K562 (cell line): ENCODE results near the gene GGTLC1. TPM values are rescaled to one million over a fixed set of nuclear protein-coding genes. Genes with fewer than 3 reads are reported as not detected.

Experiments
- ATAC-seq: fragments of 200-7000 bp; cut with Tn5 transposase; 3 replicates; pipeline ENCODE4 v1.9.1; 2020; ENCODE audit warnings: moderate library complexity
- BruUV-seq: library from RNA; stranded (reverse); fragments of 400-500 nt; replicated peaks from 2 replicates; lab custom pipeline; 2021; lab: Mats Ljungman, UMichigan
- CTCF ChIA-PET: fragments of 300-600 bp; formaldehyde crosslinking; extraction: SDS; loops from one replicate; lab custom pipeline; 2021; ENCODE audit warnings: low intra/inter-chr PET ratio; lab: Yijun Ruan, JAX
- POLR2A ChIA-PET: fragments of 300-600, 350-650 bp; sonication (Branson Sonifier 250); formaldehyde crosslinking; extraction: SDS; loops from one replicate; lab custom pipeline; 2021; ENCODE audit warnings: antibody characterized with exemption, inconsistent platforms; lab: Yijun Ruan, JAX
- DNase-seq, 4 experiments: peaks; one replicate each; pipeline versions ENCODE4 v3.0.0 to v3.0.0-alpha.2; 2011 to 2018; ENCODE audit warnings: low spot score in 3 of 4, mixed read lengths in 3 of 4; ENCODE audit errors: extremely low read depth in 1 of 4
- FAIRE-seq: peaks from 2 replicates; lab custom pipeline; 2011; peaks lifted over from hg19 to GRCh38; lab: Jason Lieb, UNC
- H2AFZ ChIP-seq: 2 replicates; pipeline ENCODE4 v1.6.0; 2011; ENCODE audit warnings: low read depth, low read length, control low read depth, inconsistent platforms
- H3K27ac ChIP-seq: fragments of 200-600 bp; 3 replicates; pipeline ENCODE4 v1.8.0; 2011; ENCODE audit warnings: low read depth, mild to moderate bottlenecking, control low read depth, inconsistent platforms, low read length, moderate library complexity, mixed read lengths; ENCODE audit errors: extremely low read depth
- H3K27me3 ChIP-seq, 2 experiments: fragments of 300-600 bp in 1 of 2; 2 replicates in 1 of 2; 3 replicates in 1 of 2; pipeline versions ENCODE4 v1.6.0 to v1.8.0; 2011; ENCODE audit warnings: inconsistent platforms in 2 of 2, low read length in 2 of 2, mild to moderate bottlenecking in 1 of 2, mixed read lengths in 1 of 2, moderate library complexity in 1 of 2; ENCODE audit not compliant: control insufficient read depth in 2 of 2, insufficient read depth in 2 of 2
- H3K36me3 ChIP-seq: fragments of 300-600 bp; 3 replicates; pipeline ENCODE4 v1.8.0; 2011; ENCODE audit warnings: mild to moderate bottlenecking, low read length, inconsistent platforms; ENCODE audit not compliant: control insufficient read depth, insufficient read depth
- H3K4me1 ChIP-seq, 2 experiments: fragments of 200-600 bp in 1 of 2; replicated peaks in 1 of 2; 2 replicates in 1 of 2; 3 replicates in 1 of 2; pipeline versions ENCODE4 v1.5.1 to v1.8.0; 2011; ENCODE audit warnings: inconsistent platforms in 2 of 2, low read length in 2 of 2, mild to moderate bottlenecking in 1 of 2, mixed read lengths in 1 of 2, moderate library complexity in 1 of 2; ENCODE audit not compliant: control insufficient read depth in 2 of 2, insufficient read depth in 2 of 2
- H3K4me2 ChIP-seq: 2 replicates; pipeline ENCODE4 v1.6.1; 2011; ENCODE audit warnings: low read length, control low read depth, inconsistent platforms, mixed read lengths; ENCODE audit not compliant: insufficient read depth
- H3K4me3 ChIP-seq: fragments of 200-600 bp; sonication (generic), shearing (Covaris generic); 2 replicates; pipeline ENCODE4 v1.5.1; 2016; ENCODE audit warnings: control low read depth, inconsistent platforms
- H3K79me2 ChIP-seq: fragments of 200-600 bp; 3 replicates; pipeline ENCODE4 v1.8.0; 2011; ENCODE audit warnings: low read length, inconsistent platforms; ENCODE audit not compliant: control insufficient read depth, insufficient read depth
- H3K9ac ChIP-seq, 2 experiments: 2 replicates each; pipeline versions ENCODE4 v1.6.0 to v1.6.1; 2011; ENCODE audit warnings: low read depth in 2 of 2, low read length in 2 of 2, control low read depth in 1 of 2, inconsistent platforms in 1 of 2, mild to moderate bottlenecking in 1 of 2, mixed read lengths in 1 of 2; ENCODE audit not compliant: insufficient read depth in 1 of 2
- H3K9me1 ChIP-seq: one replicate; pipeline ENCODE4 v1.6.0; 2011; ENCODE audit warnings: inconsistent platforms, mild to moderate bottlenecking, low read length, moderate library complexity; ENCODE audit not compliant: control insufficient read depth, insufficient read depth
- H3K9me3 ChIP-seq: replicated peaks from 2 replicates; pipeline ENCODE4 v1.5.1; 2011; ENCODE audit warnings: low read depth, low read length, inconsistent platforms; ENCODE audit not compliant: control insufficient read depth, insufficient read depth
- H4K20me1 ChIP-seq: replicated peaks from 2 replicates; pipeline ENCODE4 v1.6.1; 2011; ENCODE audit warnings: low read length, inconsistent platforms, mixed read lengths; ENCODE audit not compliant: control insufficient read depth, insufficient read depth
- DACH1 ChIP-seq: fragments of 450-650 bp; IDR thresholded peaks from 2 replicates; pipeline ENCODE4 v1.6.1; 2018; ENCODE audit not compliant: partially characterized antibody
- HNRNPL ChIP-seq: fragments of 200-400 bp; formaldehyde crosslinking; IDR thresholded peaks from 2 replicates; pipeline ENCODE4 v1.6.1; 2017; ENCODE audit warnings: low read depth, mild to moderate bottlenecking, low read length
- ZC3H11A ChIP-seq: IDR thresholded peaks from 2 replicates; pipeline ENCODE4 v1.6.1; 2012; ENCODE audit warnings: low read depth, low read length, improper control_type of control experiment
- ZNF146 ChIP-seq: IDR thresholded peaks from one replicate; pipeline ENCODE4 v1.6.1; 2018; ENCODE audit warnings: missing compliant biosample characterization; ENCODE audit not compliant: unreplicated experiment
- WGBS: fragments of 100-300 bp; shearing (Covaris generic); methylation state at CpG from one replicate; pipeline ENCODE4 v1.1.6; 2016; ENCODE audit warnings: low coverage, mixed read lengths; ENCODE audit not compliant: insufficient coverage; ENCODE audit errors: missing lambda C conversion rate; 5-methylcytosine and 5-hydroxymethylcytosine counted together
- in situ Hi-C: fragments of 300-500 bp; cut with MboI; formaldehyde crosslinking; loops from 4 replicates; pipeline ENCODE4 v1.15.0; 2018; ENCODE audit warnings: inconsistent platforms, mixed read lengths
- intact Hi-C: fragments of 100-400 bp; cut with micrococcal nuclease; formaldehyde crosslinking; loops from 2 replicates; pipeline ENCODE4 v1.14.2; 2022
- polyA plus RNA-seq, 8 experiments: library from polyadenylated mRNA; depleted of rRNA in 4 of 8; stranded (reverse) in 5 of 8; unstranded in 3 of 8; fragments of >200 nt; fragmentation: Nextera tagmentation in 2 of 8; fragmentation: Illumina TruSeq in 1 of 8; extraction: Ambion mirVana in 2 of 8; extraction: Trizol in 1 of 8; gene quantifications; 2 replicates each; pipeline versions ENCODE4 v1.2.1 to v1.2.3, GENCODE V29; 2011 to 2014; ENCODE audit warnings: inconsistent platforms in 1 of 8, missing spikeins in 1 of 8
- total RNA-seq, 7 experiments: library from RNA; depleted of rRNA in 6 of 7; stranded (reverse); fragments of >200 nt in 6 of 7; fragmentation: Illumina TruSeq in 2 of 7; extraction: Trizol in 2 of 7; gene quantifications; 2 replicates each; pipeline versions ENCODE4 v1.2.1 to v1.2.3, GENCODE V29; 2011 to 2021; ENCODE audit warnings: low replicate concordance in 1 of 7
- TF ChIP-seq, protein P1 (sequence below): fragments of 250-450 bp; sonication (Bioruptor Pico); IDR thresholded peaks from 2 replicates; pipeline ENCODE4 v1.5.0; 2022; ENCODE audit warnings: mild to moderate bottlenecking
- TF ChIP-seq, protein P2 (sequence below): sonication (generic); formaldehyde crosslinking; IDR thresholded peaks from 2 replicates; pipeline ENCODE4 v1.8.1; 2023; ENCODE audit warnings: mild to moderate bottlenecking, missing genetic modification reagents, moderate library complexity
- TF ChIP-seq, protein P3 (sequence below): fragments of 250-450 bp; sonication (Bioruptor Pico); IDR thresholded peaks from 2 replicates; pipeline ENCODE4 v1.5.1; 2021; ENCODE audit warnings: mild to moderate bottlenecking

GGTLC1 gene
- total and polyA plus RNA-seq, 9 of the 15 experiments (the other 6 are each of a cell fraction or from before 2014, with no cell fraction given), result not detected

DNA sequence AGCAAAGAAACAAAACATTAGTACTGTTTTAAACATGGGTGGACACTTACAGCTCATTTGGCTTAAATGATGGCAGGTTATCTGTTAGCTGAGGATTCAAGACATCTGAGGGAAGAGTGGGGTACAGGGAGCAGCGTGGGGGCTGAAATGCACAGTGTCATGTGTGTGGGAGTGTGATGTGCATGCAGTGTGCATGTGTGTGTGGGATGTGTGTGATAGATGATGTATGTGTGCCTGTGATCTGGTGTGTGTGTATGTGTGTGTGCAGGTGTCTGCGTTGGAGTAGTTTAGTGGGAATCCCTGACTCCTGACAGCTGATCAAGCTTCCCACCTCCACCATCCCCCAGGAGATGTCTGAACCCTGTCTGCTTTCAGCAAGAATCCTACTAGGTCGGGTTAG lies 25.4 kb upstream of the GGTLC1 start:
- Histone ChIP-seq H3K4me1 (no peaks in the 10 kb centered on the region), H3K9me3 (no peaks in the 10 kb centered on the region), H3K9ac (no peak overlapping the region), H3K4me2 (no peak overlapping the region), H3K27me3 (peaks cover 0 to 16% of the 10 kb centered on the region in 2 experiments; a peak in 1 of 5 replicates), H3K79me2 (no peaks in the 10 kb centered on the region), H3K4me3 (no peak overlapping the region), H4K20me1 (no peaks in the 10 kb centered on the region), H3K27ac (no peak overlapping the region), H3K36me3 (no peaks in the 10 kb centered on the region), H2AFZ (no peak overlapping the region), H3K9me1 (no peaks in the 10 kb centered on the region)
- WGBS, result 0% methylated on average over 3 of the region's 3 CpGs
- intact Hi-C loops (no loop called here), in situ Hi-C loops (no loop called here)
- TF ChIP-seq DACH1 (no peak), ZNF146 (CRISPR knock-in tag) (no peak), ZC3H11A (no peak), HNRNPL (no peak)
- TF ChIP-seq, protein P1, sequence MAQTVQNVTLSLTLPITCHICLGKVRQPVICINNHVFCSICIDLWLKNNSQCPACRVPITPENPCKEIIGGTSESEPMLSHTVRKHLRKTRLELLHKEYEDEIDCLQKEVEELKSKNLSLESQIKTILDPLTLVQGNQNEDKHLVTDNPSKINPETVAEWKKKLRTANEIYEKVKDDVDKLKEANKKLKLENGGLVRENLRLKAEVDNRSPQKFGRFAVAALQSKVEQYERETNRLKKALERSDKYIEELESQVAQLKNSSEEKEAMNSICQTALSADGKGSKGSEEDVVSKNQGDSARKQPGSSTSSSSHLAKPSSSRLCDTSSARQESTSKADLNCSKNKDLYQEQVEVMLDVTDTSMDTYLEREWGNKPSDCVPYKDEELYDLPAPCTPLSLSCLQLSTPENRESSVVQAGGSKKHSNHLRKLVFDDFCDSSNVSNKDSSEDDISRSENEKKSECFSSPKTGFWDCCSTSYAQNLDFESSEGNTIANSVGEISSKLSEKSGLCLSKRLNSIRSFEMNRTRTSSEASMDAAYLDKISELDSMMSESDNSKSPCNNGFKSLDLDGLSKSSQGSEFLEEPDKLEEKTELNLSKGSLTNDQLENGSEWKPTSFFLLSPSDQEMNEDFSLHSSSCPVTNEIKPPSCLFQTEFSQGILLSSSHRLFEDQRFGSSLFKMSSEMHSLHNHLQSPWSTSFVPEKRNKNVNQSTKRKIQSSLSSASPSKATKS (CRISPR knock-in tag), result no peak
- TF ChIP-seq, protein P2, sequence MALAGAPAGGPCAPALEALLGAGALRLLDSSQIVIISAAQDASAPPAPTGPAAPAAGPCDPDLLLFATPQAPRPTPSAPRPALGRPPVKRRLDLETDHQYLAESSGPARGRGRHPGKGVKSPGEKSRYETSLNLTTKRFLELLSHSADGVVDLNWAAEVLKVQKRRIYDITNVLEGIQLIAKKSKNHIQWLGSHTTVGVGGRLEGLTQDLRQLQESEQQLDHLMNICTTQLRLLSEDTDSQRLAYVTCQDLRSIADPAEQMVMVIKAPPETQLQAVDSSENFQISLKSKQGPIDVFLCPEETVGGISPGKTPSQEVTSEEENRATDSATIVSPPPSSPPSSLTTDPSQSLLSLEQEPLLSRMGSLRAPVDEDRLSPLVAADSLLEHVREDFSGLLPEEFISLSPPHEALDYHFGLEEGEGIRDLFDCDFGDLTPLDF, result no peak
- TF ChIP-seq, protein P3, sequence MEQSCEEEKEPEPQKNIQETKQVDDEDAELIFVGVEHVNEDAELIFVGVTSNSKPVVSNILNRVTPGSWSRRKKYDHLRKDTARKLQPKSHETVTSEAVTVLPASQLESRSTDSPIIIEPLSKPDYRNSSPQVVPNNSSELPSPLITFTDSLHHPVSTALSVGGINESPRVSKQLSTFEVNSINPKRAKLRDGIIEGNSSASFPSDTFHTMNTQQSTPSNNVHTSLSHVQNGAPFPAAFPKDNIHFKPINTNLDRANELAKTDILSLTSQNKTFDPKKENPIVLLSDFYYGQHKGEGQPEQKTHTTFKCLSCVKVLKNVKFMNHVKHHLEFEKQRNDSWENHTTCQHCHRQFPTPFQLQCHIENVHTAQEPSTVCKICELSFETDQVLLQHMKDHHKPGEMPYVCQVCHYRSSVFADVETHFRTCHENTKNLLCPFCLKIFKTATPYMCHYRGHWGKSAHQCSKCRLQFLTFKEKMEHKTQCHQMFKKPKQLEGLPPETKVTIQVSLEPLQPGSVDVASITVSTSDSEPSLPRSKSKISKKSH (CRISPR knock-in tag), result no peak
- ATAC-seq (no peak), DNase-seq (no peak), FAIRE-seq (no peak)
- CTCF ChIA-PET, result no interaction called here
- POLR2A ChIA-PET, result interaction anchor here (0.6 kb wide), 1 partner anchor 1473 kb away, joined by 3 read pairs; no protein-coding TSS in a partner anchor
- BruUV-seq, result no TSS peak
